IPS DF 6.9 (cell line): ENCODE results near the gene TSPAN15.
"Not testable (repeated sequence)": the region's sequence is repeated elsewhere in the genome, so short reads cannot be mapped to it uniquely, and the experiment has no call there.

ENCODE experiments used
- DNase-seq: peaks from one replicate; pipeline ENCODE4 v3.0.0-alpha.2; 2013; ENCODE audit warnings: low read depth, low spot score
- H3K27ac ChIP-seq: one replicate; pipeline ENCODE4 v1.5.1; 2013; ENCODE audit warnings: low read length, control low read depth
- H3K27me3 ChIP-seq: 2 replicates; pipeline ENCODE4 v1.6.1; 2013; ENCODE audit warnings: mild to moderate bottlenecking, low read length; ENCODE audit not compliant: control insufficient read depth, insufficient read depth
- H3K36me3 ChIP-seq: 2 replicates; pipeline ENCODE4 v1.6.1; 2013; ENCODE audit warnings: low read length; ENCODE audit not compliant: control insufficient read depth, insufficient read depth
- H3K4me1 ChIP-seq: 2 replicates; pipeline ENCODE4 v1.6.1; 2013; ENCODE audit warnings: low read length; ENCODE audit not compliant: control insufficient read depth, insufficient read depth
- H3K4me3 ChIP-seq: 2 replicates; pipeline ENCODE4 v1.5.1; 2013; ENCODE audit warnings: mild to moderate bottlenecking, low read length
- H3K9me3 ChIP-seq: 2 replicates; pipeline ENCODE4 v1.6.1; 2013; ENCODE audit warnings: low read length, inconsistent platforms; ENCODE audit not compliant: control insufficient read depth, insufficient read depth
- WGBS: extraction: QIAGEN DNeasy Blood & Tissue Kit; methylation state at CpG from one replicate; pipeline ENCODE4 v1.1.7; 2013; ENCODE audit warnings: mixed read lengths, missing lambda C conversion rate; ENCODE audit not compliant: insufficient read length, insufficient coverage; 5-methylcytosine and 5-hydroxymethylcytosine counted together

TSPAN15 gene

DNA sequence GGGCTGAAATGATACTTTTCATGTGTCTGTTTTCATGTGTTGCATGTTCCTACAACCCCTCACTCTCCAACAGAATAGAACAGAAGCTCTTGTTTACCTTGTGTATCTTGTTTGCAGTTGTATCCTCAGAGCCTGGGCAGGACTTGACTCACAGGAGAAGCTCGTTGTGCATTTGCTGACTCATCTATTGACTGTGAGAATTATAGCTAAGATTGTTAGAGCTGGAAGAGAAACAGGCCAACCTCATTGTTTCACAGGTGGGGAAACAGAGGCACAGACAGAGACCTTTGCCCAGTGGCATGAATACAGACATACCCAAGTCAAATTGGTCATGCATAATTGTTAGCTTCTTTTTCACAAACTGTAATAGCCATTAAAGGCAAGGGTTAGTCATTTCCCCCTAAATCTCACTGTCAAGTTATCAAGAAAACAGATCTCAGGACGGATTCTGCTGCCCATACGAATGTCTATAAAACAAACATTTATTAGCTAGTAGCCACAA lies 4.6 kb upstream of the TSPAN15 start:
- peaks cover 3% of the 10 kb centered on the region; the same call in 1 of the 2 replicates for H3K4me1 ChIP-seq
- peaks cover 3% of the 10 kb centered on the region; the same call in 1 of the 2 replicates for H3K27me3 ChIP-seq
- H3K9me3 ChIP-seq, result no peaks in the 10 kb centered on the region
- WGBS, result no CpG with 5 or more reads among the region's 3 CpGs
- no peak overlapping the region for H3K27ac ChIP-seq
- DNase-seq, result no peak
- no peak overlapping the region for H3K4me3 ChIP-seq
- H3K36me3 ChIP-seq, result no peaks in the 10 kb centered on the region

DNA sequence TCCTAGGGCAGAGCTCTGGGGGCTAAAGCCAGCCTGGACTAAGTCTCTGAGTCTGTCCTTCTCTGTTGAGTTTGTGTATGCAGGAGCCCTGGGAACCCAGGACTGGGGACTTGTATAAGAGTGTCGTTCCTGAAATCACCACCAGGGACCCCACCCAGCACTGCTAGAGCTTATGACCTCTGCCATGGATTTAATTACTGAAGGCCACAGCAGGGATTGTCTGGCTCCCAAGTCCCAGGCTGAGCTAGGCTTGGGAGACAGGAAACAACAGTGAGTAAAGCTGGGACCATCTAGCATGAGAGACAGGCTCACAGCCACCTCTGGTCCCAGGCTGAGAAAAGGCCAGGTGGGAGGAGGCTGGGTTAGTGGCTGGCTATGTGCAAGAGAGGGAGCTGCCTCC lies 1.4 kb upstream of the TSPAN15 start:
- H3K4me1 ChIP-seq, result peaks cover 6% of the 10 kb centered on the region
- no peaks in the 10 kb centered on the region for H3K36me3 ChIP-seq
- H3K27ac ChIP-seq, result no peak overlapping the region
- peak; percentile 54 for DNase-seq
- no CpG with 5 or more reads among the region's 1 CpG for WGBS
- H3K4me3 ChIP-seq, result no peak overlapping the region
- H3K9me3 ChIP-seq, result no peaks in the 10 kb centered on the region
- H3K27me3 ChIP-seq, result peaks cover 12% of the 10 kb centered on the region

DNA sequence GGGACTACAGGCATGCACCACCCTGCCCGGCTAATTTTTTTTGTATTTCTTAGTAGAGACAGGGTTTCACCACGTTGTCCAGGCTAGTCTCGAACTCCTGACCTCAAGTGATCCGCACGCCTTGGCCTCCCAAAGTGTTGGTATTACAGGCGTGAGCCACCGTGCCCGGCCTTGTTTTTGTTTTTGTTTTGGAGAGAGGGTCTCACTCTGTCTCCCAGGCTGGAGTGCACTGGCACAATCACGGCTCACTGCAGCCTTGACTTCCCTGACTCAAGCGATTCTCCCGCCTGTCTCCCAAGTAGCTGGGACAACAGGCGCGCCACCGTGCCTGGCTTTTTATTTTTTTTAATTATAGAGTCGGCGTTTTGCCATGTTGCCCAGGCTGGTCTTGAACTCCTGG lies 870 bp upstream of the TSPAN15 start:
- H3K9me3 ChIP-seq, H3K4me3 ChIP-seq, H3K36me3 ChIP-seq, H3K27ac ChIP-seq, H3K4me1 ChIP-seq, DNase-seq: not testable (repeated sequence)
- H3K27me3 ChIP-seq, result peaks cover 12% of the 10 kb centered on the region
- WGBS, result no CpG with 5 or more reads among the region's 16 CpGs

GRCh38 chr10:69451784-69452251 lies 553 bp downstream of the TSPAN15 start:
- peak overlapping the region; percentile 79 for H3K4me3 ChIP-seq
- no peaks in the 10 kb centered on the region for H3K9me3 ChIP-seq
- no peak overlapping the region for H3K27ac ChIP-seq
- DNase-seq, result no peak
- H3K27me3 ChIP-seq, result peaks cover 12% of the 10 kb centered on the region
- no peaks in the 10 kb centered on the region for H3K36me3 ChIP-seq
- no CpG with 5 or more reads among the region's 38 CpGs for WGBS
- peaks cover 6% of the 10 kb centered on the region for H3K4me1 ChIP-seq

DNA sequence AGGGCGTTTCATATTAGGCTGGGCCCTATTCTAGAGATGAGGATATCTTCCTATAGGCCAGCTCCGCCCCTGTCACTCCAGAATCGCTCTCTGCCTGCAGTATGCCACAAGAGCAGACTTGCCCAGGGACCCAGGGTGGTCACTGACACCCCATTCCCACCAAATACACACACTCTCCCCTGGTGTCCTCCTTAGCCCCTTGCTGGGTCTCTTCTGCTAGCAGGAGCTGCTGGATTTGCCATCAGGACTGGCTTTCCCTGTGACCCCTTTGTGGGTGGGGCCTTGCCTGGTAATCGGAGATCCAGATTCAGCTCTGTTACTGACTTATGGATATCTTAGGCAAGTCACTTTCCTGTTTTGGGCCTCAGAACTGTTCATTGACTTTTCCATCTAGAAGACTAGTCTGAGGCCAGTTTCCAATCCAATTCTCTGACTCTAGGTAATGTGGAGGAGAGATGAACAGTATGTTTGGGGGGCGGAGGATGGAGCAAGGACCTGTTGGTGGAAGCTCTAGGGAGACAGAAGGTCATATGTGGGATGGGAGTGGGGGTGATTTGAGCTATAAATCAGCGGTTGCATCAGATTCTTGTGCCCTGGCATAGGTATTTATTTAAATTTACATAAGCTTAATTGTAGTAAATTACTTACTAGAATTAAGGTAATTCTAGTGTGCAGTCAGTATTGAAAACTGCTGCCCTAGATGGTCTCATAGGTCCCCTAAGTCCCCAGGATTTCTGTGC lies 1.6 kb downstream of the TSPAN15 start:
- DNase-seq, result no peak
- Histone ChIP-seq H3K36me3 (no peaks in the 10 kb centered on the region), H3K4me3 (no peak overlapping the region), H3K4me1 (peaks cover 6% of the 10 kb centered on the region), H3K27me3 (peaks cover 12% of the 10 kb centered on the region), H3K27ac (no peak overlapping the region), H3K9me3 (no peaks in the 10 kb centered on the region)
- WGBS, result no CpG with 5 or more reads among the region's 6 CpGs

DNA sequence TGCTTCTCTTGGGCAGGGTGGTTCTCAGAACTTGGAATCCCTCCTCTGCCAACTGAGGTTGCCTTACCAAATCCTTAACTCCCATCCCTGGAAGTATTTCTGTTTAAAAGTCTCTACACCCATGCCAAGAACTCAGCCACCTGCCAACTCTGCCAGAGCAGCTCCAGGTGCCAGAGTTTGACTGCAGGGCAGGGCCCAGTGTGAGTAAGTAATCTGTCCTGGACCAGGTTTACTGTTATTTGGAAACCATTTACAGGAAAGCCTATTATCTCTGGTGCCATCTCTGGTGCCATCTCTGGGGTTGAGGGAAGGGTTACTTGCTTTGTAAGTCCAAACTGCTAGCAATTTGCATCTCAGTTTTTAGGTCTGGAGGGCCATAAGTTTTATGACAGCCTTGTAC lies 2.5 kb downstream of the TSPAN15 start:
- DNase-seq, result no peak
- peaks cover 9% of the 10 kb centered on the region for H3K27me3 ChIP-seq
- no peaks in the 10 kb centered on the region for H3K36me3 ChIP-seq
- no peak overlapping the region for H3K27ac ChIP-seq
- no peaks in the 10 kb centered on the region for H3K9me3 ChIP-seq
- H3K4me3 ChIP-seq, result no peak overlapping the region
- peaks cover 6% of the 10 kb centered on the region for H3K4me1 ChIP-seq

DNA sequence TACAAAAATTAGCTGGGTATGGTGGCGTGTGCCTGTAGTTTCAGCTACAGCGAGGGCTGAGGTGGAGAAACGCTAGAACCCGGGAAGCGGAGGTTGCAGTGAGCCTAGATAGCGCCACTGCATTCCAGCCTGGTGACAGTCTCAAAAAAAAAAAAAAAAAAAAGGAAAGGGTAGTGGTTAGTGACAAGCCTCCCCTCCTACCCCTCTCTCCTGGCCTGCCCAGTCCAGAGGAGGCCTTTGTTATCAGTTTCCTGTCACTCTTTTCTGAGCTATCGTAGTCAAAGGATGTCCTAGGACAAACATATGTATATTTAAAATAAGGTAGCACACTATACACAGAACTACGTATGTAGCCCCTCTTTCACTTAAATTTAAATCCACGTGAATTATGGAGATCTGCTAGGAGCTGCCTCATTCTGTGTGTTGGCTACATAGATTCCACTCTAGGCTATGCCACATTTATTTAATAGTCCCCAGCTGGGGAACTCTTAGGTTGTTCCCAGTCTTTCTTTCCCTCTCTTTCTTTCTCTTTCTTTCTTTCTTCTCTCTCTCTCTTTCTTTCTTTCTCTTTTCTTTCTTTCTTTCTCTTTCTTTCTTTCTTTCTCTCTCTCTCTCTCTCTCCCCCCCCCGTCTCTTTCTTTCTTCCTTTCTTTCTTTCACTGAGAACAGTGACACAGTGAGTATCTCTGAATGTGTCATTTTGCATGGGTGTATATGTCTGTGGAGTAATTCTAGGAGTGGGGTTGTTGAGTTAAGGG lies 3.9 kb downstream of the TSPAN15 start:
- Histone ChIP-seq H3K27ac (no peak overlapping the region), H3K9me3 (no peaks in the 10 kb centered on the region), H3K4me3 (no peak overlapping the region), H3K27me3 (peaks cover 9% of the 10 kb centered on the region), H3K4me1 (peaks cover 6% of the 10 kb centered on the region), H3K36me3 (no peaks in the 10 kb centered on the region)
- no CpG with 5 or more reads among the region's 10 CpGs for WGBS
- DNase-seq, result no peak

DNA sequence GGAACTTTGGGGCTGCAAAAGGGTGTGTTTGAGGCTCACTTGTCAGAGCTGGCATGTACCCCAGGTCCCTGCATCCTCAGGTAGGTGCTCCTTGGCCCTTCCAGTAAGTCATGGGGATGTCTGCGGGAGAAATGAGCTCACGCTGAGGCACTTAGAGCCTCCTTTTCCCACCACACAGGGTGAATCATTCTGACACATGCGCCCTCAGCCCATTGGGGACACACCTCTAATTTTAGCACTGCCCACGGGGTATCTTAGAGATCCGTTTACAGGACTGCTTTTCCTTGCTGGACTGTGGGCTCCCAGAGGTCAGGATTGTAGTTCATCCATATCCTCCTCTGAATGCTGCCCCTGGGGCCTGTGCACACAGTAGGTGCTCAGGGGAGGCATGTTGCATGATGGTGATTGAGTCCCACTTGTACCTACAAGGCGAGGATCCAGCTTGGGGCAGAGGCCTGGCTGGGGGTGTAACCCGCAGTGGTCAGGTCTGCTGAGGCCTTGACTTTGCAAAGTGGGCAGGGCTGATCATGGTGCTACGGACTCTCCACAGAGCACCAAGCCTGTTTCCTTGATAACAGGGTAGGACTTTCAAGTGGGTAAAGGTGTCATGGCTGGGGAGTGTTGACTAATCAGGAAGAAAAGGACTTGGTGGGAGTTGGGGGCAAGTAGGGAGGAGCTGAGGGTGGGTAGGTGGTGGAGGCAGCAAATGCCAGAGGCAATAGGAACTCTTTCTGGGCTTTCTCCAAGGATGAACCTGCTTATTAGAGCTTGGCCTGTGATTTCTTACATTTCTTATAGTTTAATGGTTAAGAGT lies 5.8 kb downstream of the TSPAN15 start:
- DNase-seq, result no peak
- Histone ChIP-seq H3K36me3 (no peaks in the 10 kb centered on the region), H3K27ac (no peak overlapping the region), H3K4me3 (no peak overlapping the region), H3K4me1 (peaks cover under 1% of the 10 kb centered on the region), H3K9me3 (no peaks in the 10 kb centered on the region), H3K27me3 (peaks cover 6% of the 10 kb centered on the region)
- no CpG with 5 or more reads among the region's 8 CpGs for WGBS

- Histone ChIP-seq H3K27ac (no peak overlapping the region), H3K4me1 (no peaks in the 10 kb centered on the region; the same call in 1 of the 2 replicates), H3K9me3 (no peaks in the 10 kb centered on the region), H3K4me3 (no peak overlapping the region), H3K36me3 (no peaks in the 10 kb centered on the region), H3K27me3 (no peaks in the 10 kb centered on the region; the same call in 1 of the 2 replicates)
- DNase-seq, result no peak
- no CpG with 5 or more reads among the region's 5 CpGs for WGBS
Observed at GRCh38 chr10:69457771-69458237, 6.5 kb downstream of the TSPAN15 start.
